GM12873 (cell line): ENCODE data around the gene TOLLIP.

Experiments used
- TF ChIP-seq, protein P1 (sequence below): IDR thresholded peaks from 2 replicates; pipeline ENCODE4 v1.5.1; 2012; ENCODE audit warnings: low read depth, mild to moderate bottlenecking, moderate library complexity, low read length, control low read depth; ENCODE audit not compliant: insufficient read depth; ENCODE audit errors: missing control alignments

TOLLIP gene

DNA sequence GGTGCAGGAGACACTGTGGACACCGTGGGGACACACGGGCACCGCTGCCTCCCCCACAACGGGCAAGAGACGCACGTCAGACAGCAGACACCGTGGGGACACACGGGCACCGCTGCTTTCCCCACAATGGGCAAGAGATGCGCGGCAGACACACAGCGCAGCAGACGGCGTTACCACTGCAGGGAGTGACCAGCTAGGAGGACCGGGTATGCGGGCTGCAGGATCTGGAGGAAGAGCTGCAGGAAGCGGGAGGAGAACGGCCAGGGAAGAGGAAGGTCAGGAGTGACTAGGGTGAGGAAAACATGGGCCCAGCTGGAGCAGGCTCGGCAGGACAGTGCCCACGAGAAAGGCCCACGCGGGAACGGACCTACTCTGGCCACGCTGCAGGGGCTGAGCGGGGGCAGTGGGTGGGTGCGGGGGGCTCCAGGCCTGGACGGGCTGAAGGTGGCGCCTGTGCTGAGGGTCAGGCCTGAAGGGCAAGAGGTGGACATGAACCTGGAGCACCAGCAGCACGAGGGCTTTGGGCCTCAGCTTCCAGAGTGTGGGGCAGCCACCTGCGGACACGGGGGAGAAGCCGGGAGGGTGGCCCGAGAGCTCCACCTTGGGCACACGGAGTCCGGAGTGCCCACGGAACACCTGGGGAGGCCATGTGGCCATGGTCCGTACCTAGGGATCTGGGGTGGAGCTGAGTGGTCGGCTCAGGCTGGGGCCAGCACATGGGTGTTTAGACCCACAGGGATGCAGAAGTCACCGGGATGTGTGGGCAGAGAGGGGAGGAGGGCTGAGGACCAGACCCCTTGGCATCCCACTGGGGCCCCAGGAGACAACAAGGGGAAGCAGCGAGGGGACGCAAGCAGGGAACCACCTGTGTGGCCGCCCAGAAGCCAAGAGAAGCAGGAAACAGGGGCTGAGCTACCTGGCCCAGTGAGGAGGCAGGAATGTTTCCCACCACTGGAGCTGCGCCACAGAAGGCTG lies 16.5 kb downstream of the TOLLIP start:
- TF ChIP-seq, protein P1, sequence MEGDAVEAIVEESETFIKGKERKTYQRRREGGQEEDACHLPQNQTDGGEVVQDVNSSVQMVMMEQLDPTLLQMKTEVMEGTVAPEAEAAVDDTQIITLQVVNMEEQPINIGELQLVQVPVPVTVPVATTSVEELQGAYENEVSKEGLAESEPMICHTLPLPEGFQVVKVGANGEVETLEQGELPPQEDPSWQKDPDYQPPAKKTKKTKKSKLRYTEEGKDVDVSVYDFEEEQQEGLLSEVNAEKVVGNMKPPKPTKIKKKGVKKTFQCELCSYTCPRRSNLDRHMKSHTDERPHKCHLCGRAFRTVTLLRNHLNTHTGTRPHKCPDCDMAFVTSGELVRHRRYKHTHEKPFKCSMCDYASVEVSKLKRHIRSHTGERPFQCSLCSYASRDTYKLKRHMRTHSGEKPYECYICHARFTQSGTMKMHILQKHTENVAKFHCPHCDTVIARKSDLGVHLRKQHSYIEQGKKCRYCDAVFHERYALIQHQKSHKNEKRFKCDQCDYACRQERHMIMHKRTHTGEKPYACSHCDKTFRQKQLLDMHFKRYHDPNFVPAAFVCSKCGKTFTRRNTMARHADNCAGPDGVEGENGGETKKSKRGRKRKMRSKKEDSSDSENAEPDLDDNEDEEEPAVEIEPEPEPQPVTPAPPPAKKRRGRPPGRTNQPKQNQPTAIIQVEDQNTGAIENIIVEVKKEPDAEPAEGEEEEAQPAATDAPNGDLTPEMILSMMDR, result no peak

DNA sequence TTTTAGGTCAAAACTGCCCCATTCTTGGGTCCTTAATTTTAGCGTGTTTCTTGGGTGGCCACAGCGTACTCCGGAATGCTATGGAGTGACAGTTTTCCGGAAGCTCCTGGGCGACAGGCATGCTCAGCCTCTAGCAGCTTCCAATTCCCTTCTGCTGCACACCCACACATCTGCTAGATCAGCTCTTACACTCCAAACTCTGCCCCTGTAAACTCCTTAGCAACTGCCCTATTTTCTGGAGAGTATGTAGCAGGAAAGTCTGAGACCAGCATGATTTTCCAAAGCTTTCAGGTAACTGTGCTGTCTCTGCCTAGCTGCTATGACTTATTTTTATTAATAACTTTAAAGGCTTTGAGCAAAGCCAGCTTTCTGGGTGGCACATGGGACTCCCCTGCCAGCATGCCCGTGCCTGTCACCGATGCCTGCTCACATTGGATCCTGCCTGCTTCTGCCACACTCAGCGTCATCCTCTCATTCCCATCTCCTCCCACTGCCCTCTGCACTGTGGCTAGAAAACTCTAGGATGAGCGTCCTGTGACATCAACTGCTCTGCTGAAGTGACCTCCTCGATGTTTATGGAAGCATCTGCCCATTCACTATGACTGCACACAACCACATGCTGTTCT lies 17.3 kb downstream of the TOLLIP start:
- TF ChIP-seq, protein P1, result no peak

DNA sequence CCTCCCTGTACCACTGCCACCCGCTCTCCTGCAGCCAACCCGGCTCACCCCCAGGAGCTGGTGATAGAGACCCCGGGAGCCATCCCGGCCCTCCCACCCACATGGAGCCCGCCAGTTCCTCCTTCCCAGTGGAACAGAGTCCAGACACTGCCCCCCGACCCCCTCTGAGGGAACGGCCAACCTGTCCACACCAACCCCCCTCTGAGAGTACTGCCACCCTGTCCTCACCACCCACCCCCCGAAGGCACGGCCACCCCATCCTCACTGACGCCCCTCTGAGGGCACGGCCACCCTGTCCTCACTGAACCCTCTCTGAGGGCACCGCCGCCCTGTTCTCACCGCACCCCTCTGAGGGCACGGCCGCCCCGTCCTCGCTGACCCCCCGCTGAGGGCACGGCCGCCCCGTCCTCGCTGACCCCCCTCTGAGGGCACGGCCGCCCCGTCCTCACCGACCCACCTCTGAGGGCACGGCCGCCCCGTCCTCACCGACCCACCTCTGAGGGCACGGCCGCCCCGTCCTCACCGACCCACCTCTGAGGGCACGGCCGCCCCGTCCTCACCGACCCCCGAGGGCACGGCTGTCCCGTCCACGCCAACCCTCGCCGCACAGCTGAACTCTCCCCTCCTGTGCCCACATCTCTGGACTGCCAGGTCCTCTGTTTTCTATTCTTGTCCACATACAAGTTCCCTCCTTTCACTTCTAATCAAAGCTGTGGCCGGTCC lies 18.0 kb downstream of the TOLLIP start:
- TF ChIP-seq, protein P1, result no peak

DNA sequence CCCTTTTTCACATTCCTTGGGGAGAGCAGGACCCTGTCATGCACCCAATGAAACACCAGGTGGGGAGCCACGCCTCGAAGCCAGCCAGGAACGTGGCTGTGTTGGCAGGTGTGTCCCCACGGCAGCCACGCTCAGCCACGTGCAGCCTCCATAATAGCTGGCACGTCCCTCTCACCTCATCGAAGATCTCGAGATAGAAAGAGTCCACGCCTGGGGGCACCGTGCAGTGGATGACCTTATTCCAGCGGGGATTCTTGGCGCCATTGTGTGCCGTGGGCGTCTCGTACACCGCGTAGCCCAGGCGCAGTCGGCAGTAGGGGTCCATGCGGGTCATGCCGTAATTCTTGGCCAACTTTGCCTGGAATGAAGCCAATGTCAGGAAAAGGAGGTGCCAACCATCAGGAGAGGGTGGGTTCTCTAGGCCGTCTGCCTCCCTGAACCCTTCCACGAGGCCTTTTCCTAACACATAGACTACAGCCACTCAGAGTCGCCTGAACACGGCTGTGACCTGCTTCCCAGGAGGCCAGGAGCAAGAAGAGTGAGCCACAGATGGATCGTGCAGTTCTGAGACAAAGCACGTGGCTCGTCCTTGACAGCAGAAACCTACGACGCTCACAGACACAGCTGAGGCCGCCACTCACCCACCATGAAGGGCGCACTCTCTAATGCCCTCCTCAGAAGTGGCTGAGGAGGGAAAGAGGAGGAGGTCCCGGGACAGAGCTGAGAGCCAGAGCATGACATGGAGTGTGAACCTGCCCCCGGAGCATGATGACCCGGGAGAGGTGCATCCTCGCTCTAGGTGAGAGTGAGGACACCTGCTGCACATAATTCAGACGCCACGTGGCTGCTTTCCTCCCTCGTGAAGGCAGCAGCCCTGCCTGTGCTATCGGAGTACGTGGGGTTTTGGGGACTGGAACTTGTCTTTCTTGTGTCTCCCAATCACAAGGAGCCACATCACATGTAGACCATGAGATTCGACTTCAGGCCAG lies 19.1 kb downstream of the TOLLIP start:
- TF ChIP-seq, protein P1, result no peak

DNA sequence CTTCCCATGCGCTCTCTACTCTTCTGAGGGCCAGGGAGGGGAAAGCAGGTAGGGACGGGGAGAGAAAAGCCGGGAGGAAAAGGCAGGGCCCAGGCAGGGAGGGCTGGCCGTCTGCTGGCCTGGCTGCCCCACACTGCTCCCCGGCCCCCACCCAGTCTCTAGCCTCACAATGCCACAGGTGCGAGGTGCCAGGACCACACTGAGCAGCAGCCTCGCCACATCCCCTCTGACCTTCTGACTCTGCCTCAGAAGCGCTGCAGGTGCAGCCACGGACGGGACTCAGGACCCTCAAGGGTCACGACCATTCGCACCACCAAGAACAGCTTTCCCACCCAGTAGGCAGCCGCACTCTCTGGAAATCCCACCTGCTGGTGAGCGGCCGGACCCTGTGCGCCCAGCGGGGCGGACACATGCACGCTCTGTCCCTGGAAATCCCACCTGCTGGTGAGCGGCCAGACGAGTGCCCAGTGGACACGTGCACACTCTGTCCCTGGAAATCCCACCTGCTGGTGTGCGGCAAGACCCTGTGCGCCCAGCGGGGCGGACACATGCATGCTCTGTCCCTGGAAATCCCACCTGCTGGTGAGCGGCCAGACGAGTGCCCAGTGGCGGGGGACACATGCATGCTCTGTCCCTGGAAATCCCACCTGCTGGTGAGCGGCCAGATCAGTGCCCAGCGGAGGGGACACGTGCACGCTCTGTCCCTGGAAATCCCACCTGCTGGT lies 20.1 kb downstream of the TOLLIP start:
- TF ChIP-seq, protein P1, result no peak

DNA sequence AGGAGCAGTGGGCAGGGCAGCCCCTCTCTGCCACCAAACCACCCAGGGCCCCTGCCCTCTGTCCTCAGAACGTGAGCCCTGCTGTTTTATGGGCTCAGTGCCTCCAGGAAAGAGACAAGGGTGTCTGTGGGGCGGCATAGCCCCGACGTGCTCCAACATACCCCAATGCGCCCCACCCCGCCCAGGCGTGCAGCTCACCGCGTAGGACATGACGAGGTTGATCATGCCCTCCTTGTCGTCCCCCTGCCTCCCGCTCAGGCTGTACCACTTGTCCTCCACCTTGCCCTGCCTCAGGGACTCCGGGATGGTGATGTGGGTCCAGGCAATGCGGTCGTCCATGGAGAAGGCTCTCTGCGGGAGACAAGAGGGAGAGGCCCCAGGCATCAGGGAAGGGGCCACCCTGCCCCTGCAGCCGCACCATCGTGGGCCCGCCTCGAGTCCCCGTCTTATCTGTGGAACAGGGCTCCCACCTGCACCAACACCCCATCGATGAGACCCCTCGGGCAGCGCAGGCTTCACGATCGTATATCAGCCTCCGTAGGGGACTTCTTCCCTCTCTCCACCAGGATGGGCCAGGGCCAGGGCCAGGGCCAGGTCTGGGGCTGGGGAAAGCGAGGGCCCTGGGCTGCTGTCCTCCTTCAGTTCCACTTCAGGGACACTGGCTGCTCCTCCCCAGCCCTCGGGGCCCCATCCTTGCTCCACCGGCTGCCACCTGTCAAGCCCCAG lies 20.8 kb downstream of the TOLLIP start:
- TF ChIP-seq, protein P1, result no peak
